HepG2 (cell line): Measurements from ENCODE around the gene DCD. TPM values are rescaled to one million over a fixed set of nuclear protein-coding genes. Genes with fewer than 3 reads are reported as not detected.

Experiments
- ATAC-seq: fragments of 200-7000 bp; cut with Tn5 transposase; 3 replicates; pipeline ENCODE4 v1.9.1; 2020; ENCODE audit warnings: mild to moderate bottlenecking, moderate library complexity
- BruUV-seq: library from RNA; stranded (reverse); fragments of 400-500 nt; replicated peaks from 2 replicates; lab custom pipeline; 2021; lab: Mats Ljungman, UMichigan
- CTCF ChIA-PET: fragments of 300-600 bp; formaldehyde crosslinking; extraction: SDS; loops from one replicate; lab custom pipeline; 2021; ENCODE audit warnings: low total read pairs, inconsistent platforms, low intra/inter-chr PET ratio; lab: Yijun Ruan, JAX
- POLR2A ChIA-PET: fragments of 350-600 bp; sonication (Branson Sonifier 250); formaldehyde crosslinking; loops from one replicate; lab custom pipeline; 2020; ENCODE audit warnings: antibody characterized with exemption, inconsistent platforms; lab: Yijun Ruan, JAX
- DNase-seq: peaks from one replicate; pipeline ENCODE4 v3.0.0-alpha.2; 2015; ENCODE audit warnings: low spot score
- FAIRE-seq: peaks from 3 replicates; lab custom pipeline; 2011; peaks lifted over from hg19 to GRCh38; lab: Jason Lieb, UNC
- H2AFZ ChIP-seq: one replicate; pipeline ENCODE4 v1.6.1; 2011; ENCODE audit warnings: low read length, inconsistent platforms
- H3K27ac ChIP-seq: fragments of 300-600 bp; 3 replicates; pipeline ENCODE4 v1.8.0; 2011; ENCODE audit warnings: mixed run types, mild to moderate bottlenecking, mixed read lengths, low read length, inconsistent platforms; ENCODE audit not compliant: insufficient read depth; ENCODE audit errors: extremely low read length
- H3K27me3 ChIP-seq, 2 experiments: fragments of 200-600 bp in 1 of 2; 2 replicates in 1 of 2; 3 replicates in 1 of 2; pipeline versions ENCODE4 v1.6.0 to v1.8.0; 2011; ENCODE audit warnings: low read length in 2 of 2, mild to moderate bottlenecking in 2 of 2, moderate library complexity in 2 of 2, inconsistent platforms in 1 of 2; ENCODE audit not compliant: insufficient read depth in 2 of 2, control insufficient read depth in 1 of 2
- H3K36me3 ChIP-seq, 2 experiments: fragments of 200-600 bp in 1 of 2; replicated peaks in 1 of 2; 2 replicates in 1 of 2; 3 replicates in 1 of 2; pipeline versions ENCODE4 v1.5.1 to v1.8.0; 2011; ENCODE audit warnings: low read length in 2 of 2, inconsistent platforms in 1 of 2; ENCODE audit not compliant: insufficient read depth in 2 of 2, control insufficient read depth in 1 of 2
- H3K4me1 ChIP-seq: 2 replicates; pipeline ENCODE4 v1.5.1; 2012; ENCODE audit warnings: low read length, inconsistent platforms; ENCODE audit not compliant: insufficient read depth
- H3K4me2 ChIP-seq: 2 replicates; pipeline ENCODE4 v1.6.0; 2011; ENCODE audit warnings: low read depth, low read length, inconsistent platforms
- H3K4me3 ChIP-seq, 3 experiments: fragments of 200-600 bp in 1 of 3; sonication (generic), shearing (Covaris generic) in 1 of 3; replicated peaks in 1 of 3; 2 replicates each; pipeline ENCODE4 v1.5.1; 2011 to 2016; ENCODE audit warnings: low read length in 3 of 3, inconsistent platforms in 2 of 3, low read depth in 2 of 3, mild to moderate bottlenecking in 2 of 3, control low read depth in 1 of 3, mixed read lengths in 1 of 3; ENCODE audit not compliant: insufficient read depth in 1 of 3
- H3K79me2 ChIP-seq: one replicate; pipeline ENCODE4 v1.6.1; 2011; ENCODE audit warnings: low read length, inconsistent platforms; ENCODE audit not compliant: insufficient read depth
- H3K9ac ChIP-seq: 2 replicates; pipeline ENCODE4 v1.6.0; 2011; ENCODE audit warnings: mild to moderate bottlenecking, low read depth, low read length, inconsistent platforms; ENCODE audit not compliant: insufficient read depth
- H3K9me3 ChIP-seq: 2 replicates; pipeline ENCODE4 v1.5.1; 2012; ENCODE audit warnings: mild to moderate bottlenecking, low read length
- H4K20me1 ChIP-seq: 2 replicates; pipeline ENCODE4 v1.6.0; 2011; ENCODE audit warnings: inconsistent platforms, mild to moderate bottlenecking, low read length, moderate library complexity; ENCODE audit not compliant: insufficient read depth
- ARNT2 ChIP-seq: sonication (generic); formaldehyde crosslinking; IDR thresholded peaks from 2 replicates; pipeline ENCODE4 v1.8.0; 2022; ENCODE audit warnings: mild to moderate bottlenecking, low read depth, missing genetic modification reagents, moderate library complexity
- CHD2 ChIP-seq: IDR thresholded peaks from 2 replicates; pipeline ENCODE4 v1.6.1; 2011; ENCODE audit warnings: low read depth, low read length, improper control_type of control experiment
- ELF4 ChIP-seq: sonication (generic); formaldehyde crosslinking; IDR thresholded peaks from 2 replicates; pipeline ENCODE4 v1.5.0; 2020; ENCODE audit warnings: missing genetic modification reagents, mild to moderate bottlenecking, moderate library complexity, borderline replicate concordance
- FOXC1 ChIP-seq: sonication (generic); formaldehyde crosslinking; IDR thresholded peaks from 2 replicates; pipeline ENCODE4 v1.8.0; 2022; ENCODE audit warnings: mild to moderate bottlenecking, missing genetic modification reagents, borderline replicate concordance
- HHEX ChIP-seq: IDR thresholded peaks from 2 replicates; pipeline ENCODE4 v1.6.1; 2016; ENCODE audit warnings: control low read depth
- HNRNPLL ChIP-seq: fragments of 200-400 bp; formaldehyde crosslinking; IDR thresholded peaks from 2 replicates; pipeline ENCODE4 v1.6.1; 2017; ENCODE audit warnings: mild to moderate bottlenecking, low read depth, low read length; ENCODE audit not compliant: poor library complexity, severe bottlenecking
- KLF11 ChIP-seq: IDR thresholded peaks from 2 replicates; pipeline ENCODE4 v1.6.1; 2016; ENCODE audit warnings: missing compliant biosample characterization
- NFAT5 ChIP-seq: sonication (generic); formaldehyde crosslinking; IDR thresholded peaks from 2 replicates; pipeline ENCODE4 v1.4.0; 2020; ENCODE audit warnings: missing genetic modification reagents
- PATZ1 ChIP-seq: sonication (generic); formaldehyde crosslinking; IDR thresholded peaks from 2 replicates; pipeline ENCODE4 v1.4.0; 2020; ENCODE audit warnings: missing genetic modification reagents
- ZFAT ChIP-seq: sonication (generic); formaldehyde crosslinking; conservative IDR thresholded peaks from 2 replicates; pipeline ENCODE4 v1.8.1; 2023; ENCODE audit warnings: missing genetic modification reagents, inconsistent platforms
- ZFP36L1 ChIP-seq: sonication (generic); formaldehyde crosslinking; IDR thresholded peaks from 2 replicates; pipeline ENCODE4 v1.8.0; 2022; ENCODE audit warnings: mild to moderate bottlenecking, missing genetic modification reagents, moderate library complexity
- ZNF224 ChIP-seq: sonication (generic); formaldehyde crosslinking; IDR thresholded peaks from 2 replicates; pipeline ENCODE4 v1.5.0; 2020; ENCODE audit warnings: mild to moderate bottlenecking, missing genetic modification reagents
- ZNF7 ChIP-seq: IDR thresholded peaks from 2 replicates; pipeline ENCODE4 v1.6.1; 2016; ENCODE audit warnings: missing biosample characterization, missing genetic modification reagents
- ZNF777 ChIP-seq: sonication (generic); formaldehyde crosslinking; IDR thresholded peaks from 2 replicates; pipeline ENCODE4 v1.4.0; 2020; ENCODE audit warnings: missing genetic modification reagents
- WGBS: methylation state at CpG from one replicate; pipeline ENCODE4 v1.1.6; 2017; ENCODE audit warnings: low lambda C conversion rate; 5-methylcytosine and 5-hydroxymethylcytosine counted together
- in situ Hi-C: cut with HindIII; loops from 2 replicates; pipeline ENCODE4 v1.10.0; 2017; ENCODE audit warnings: low pct_unique_long_range_greater_than_20kb; ENCODE audit not compliant: extremely low pct_ligation_motif_present
- intact Hi-C: fragments of 100-400 bp; cut with micrococcal nuclease; formaldehyde crosslinking; loops from one replicate; pipeline ENCODE4 v1.10.0; 2022; ENCODE audit not compliant: unreplicated experiment
- polyA plus RNA-seq, 8 experiments: library from polyadenylated mRNA; depleted of rRNA in 3 of 8; stranded (reverse) in 7 of 8; unstranded in 1 of 8; fragments of >200 nt; fragmentation: Illumina TruSeq in 4 of 8; extraction: Trizol in 4 of 8; gene quantifications; 2 replicates each; pipeline versions ENCODE4 v1.2.1 to v1.2.3, GENCODE V29; 2011 to 2016; ENCODE audit warnings: low read depth in 4 of 8, missing spikeins in 1 of 8, mixed read lengths in 1 of 8; ENCODE audit not compliant: insufficient read depth in 1 of 8
- total RNA-seq, 5 experiments: library from RNA; depleted of rRNA; stranded (reverse); fragments of >200 nt; fragmentation: Illumina TruSeq; extraction: Trizol; gene quantifications; 2 replicates each; pipeline ENCODE4 v1.2.3, GENCODE V29; 2016; ENCODE audit warnings: low read depth in 1 of 5
- TF ChIP-seq, protein P1 (sequence below): sonication (generic); formaldehyde crosslinking; IDR thresholded peaks from 2 replicates; pipeline ENCODE4 v1.5.1; 2020; ENCODE audit warnings: mild to moderate bottlenecking, missing genetic modification reagents, moderate library complexity
- TF ChIP-seq, protein P2 (sequence below): sonication (generic); formaldehyde crosslinking; IDR thresholded peaks from 2 replicates; pipeline ENCODE4 v1.5.0; 2020; ENCODE audit warnings: mild to moderate bottlenecking, missing genetic modification reagents, borderline replicate concordance

Gene DCD
- total and polyA plus RNA-seq, 2 of the 13 experiments (the other 11 are each of a cell fraction or from before 2014, with no cell fraction given) = not detected

GRCh38 chr12:54629925-54630324 is 18.2 kb downstream of the DCD start:
- no peak overlapping the region for H3K9ac ChIP-seq
- no peak overlapping the region for H3K27ac ChIP-seq
- no peaks in the 10 kb centered on the region for H3K4me1 ChIP-seq
- FAIRE-seq (no peak), DNase-seq (no peak), ATAC-seq (no peak)
- H3K27me3 ChIP-seq = peaks cover 3 to 15% of the 10 kb centered on the region in 2 experiments; a peak in 4 of 5 replicates
- H3K4me2 ChIP-seq = no peak overlapping the region
- BruUV-seq = no TSS peak
- ChIA-PET CTCF (no interaction called here), POLR2A (no interaction called here)
- H3K79me2 ChIP-seq = no peaks in the 10 kb centered on the region
- H3K36me3 ChIP-seq = no peaks in the 10 kb centered on the region
- intact Hi-C loops (no loop called here), in situ Hi-C loops (no loop called here)
- WGBS = 15% methylated on average over 2 of the region's 2 CpGs
- H4K20me1 ChIP-seq = no peaks in the 10 kb centered on the region
- H2AFZ ChIP-seq = no peak overlapping the region
- H3K9me3 ChIP-seq = peaks cover 17% of the 10 kb centered on the region
- H3K4me3 ChIP-seq = no peak overlapping the region
- TF ChIP-seq ZFP36L1 (CRISPR knock-in tag) (no peak), NFAT5 (no peak), PATZ1 (CRISPR knock-in tag) (no peak), CHD2 (no peak), ZNF777 (CRISPR knock-in tag) (no peak), ZNF7 (no peak), HHEX (CRISPR knock-in tag) (no peak), ZNF224 (CRISPR knock-in tag) (no peak), ELF4 (CRISPR knock-in tag) (no peak), ARNT2 (CRISPR knock-in tag) (no peak), HNRNPLL (no peak), KLF11 (CRISPR knock-in tag) (no peak), ZFAT (no peak), FOXC1 (CRISPR knock-in tag) (no peak)
- TF ChIP-seq, protein P1, sequence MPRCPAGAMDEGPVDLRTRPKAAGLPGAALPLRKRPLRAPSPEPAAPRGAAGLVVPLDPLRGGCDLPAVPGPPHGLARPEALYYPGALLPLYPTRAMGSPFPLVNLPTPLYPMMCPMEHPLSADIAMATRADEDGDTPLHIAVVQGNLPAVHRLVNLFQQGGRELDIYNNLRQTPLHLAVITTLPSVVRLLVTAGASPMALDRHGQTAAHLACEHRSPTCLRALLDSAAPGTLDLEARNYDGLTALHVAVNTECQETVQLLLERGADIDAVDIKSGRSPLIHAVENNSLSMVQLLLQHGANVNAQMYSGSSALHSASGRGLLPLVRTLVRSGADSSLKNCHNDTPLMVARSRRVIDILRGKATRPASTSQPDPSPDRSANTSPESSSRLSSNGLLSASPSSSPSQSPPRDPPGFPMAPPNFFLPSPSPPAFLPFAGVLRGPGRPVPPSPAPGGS (CRISPR knock-in tag) = no peak
- TF ChIP-seq, protein P2, sequence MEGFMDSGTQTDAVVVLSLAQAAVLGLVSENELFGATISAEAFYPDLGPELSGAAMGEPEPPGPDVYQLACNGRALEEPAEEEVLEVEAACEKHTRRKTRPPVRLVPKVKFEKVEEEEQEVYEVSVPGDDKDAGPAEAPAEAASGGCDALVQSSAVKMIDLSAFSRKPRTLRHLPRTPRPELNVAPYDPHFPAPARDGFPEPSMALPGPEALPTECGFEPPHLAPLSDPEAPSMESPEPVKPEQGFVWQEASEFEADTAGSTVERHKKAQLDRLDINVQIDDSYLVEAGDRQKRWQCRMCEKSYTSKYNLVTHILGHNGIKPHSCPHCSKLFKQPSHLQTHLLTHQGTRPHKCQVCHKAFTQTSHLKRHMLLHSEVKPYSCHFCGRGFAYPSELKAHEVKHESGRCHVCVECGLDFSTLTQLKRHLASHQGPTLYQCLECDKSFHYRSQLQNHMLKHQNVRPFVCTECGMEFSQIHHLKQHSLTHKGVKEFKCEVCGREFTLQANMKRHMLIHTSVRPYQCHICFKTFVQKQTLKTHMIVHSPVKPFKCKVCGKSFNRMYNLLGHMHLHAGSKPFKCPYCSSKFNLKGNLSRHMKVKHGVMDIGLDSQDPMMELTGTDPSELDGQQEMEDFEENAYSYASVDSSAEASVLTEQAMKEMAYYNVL (CRISPR knock-in tag) = no peak
